Activated naive CD4-positive, alpha-beta T cell treated with Interleukin-2 at 50 U/mL for 16 hours (primary cell): ENCODE measurements around the gene FAF1.
A peak's percentile ranks its signal among the peaks of the same experiment; 100 is the strongest.

Experiments used
- DNase-seq: peaks from one replicate; pipeline ENCODE4 v3.0.0-alpha.2; 2020

Gene FAF1

DNA sequence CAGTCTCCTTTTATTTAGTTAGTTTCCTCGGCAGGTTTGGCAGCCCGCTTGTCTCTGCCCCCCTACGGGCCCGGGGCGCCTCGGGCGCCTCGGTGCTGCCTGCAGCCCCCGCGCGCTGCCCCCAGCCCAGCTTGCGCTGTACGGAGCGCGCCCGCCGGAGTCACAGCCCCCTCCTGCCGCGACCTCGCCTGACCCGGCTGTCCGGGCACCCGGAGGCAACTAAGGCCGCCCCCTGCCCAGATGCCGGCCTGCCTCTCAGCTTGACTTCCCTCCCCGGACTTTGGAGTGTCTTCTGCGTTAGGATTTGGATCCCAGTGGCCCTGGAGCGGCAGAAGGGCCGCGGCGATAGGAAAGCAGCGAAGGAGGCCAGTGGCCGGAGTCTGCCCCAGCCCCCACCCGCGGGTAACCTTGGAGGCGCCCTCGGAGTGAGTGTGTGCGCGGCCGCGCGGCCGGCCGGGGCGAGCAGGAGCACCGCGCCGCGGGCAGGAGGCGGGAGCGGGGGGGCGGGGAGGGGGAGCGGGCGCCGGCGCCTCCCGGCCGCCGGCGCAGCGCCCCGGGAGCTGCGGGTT lies 17.6 kb upstream of the FAF1 start:
- DNase-seq, result peak; percentile 19

DNA sequence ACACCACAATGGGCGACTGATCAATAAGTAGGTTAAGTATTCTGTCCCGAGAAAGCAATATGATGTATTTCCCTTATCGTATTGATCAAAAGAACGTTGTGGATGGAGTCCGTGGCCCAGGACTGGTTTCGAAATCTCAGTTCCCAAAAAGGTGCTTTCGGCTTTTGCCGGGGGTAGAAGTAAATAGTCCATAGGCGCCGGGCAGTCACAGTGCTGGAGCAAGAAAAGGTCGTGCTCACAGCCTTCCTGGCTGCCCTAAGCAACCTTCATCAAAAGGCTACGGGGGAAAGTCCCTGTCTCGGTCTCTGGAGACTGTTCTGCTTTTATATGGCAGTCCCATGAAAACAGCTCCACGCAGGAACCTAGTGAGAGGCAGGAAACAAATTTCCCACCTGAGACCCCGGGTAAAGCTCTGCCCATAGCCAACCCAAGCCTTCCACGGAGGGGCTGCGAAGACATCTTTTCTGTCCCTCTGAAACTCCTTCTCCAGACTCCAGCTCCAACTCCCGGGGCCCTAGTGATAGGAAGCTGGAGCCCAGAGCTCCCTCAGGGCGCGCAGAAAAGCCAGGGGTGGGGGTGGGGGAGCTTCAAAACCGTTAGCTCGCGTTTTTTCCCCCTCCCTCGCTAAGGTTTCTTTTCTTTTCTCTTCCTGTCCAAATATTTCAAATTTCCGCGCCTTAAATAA lies 17.0 kb upstream of the FAF1 start:
- DNase-seq, result peak; percentile 23

DNA sequence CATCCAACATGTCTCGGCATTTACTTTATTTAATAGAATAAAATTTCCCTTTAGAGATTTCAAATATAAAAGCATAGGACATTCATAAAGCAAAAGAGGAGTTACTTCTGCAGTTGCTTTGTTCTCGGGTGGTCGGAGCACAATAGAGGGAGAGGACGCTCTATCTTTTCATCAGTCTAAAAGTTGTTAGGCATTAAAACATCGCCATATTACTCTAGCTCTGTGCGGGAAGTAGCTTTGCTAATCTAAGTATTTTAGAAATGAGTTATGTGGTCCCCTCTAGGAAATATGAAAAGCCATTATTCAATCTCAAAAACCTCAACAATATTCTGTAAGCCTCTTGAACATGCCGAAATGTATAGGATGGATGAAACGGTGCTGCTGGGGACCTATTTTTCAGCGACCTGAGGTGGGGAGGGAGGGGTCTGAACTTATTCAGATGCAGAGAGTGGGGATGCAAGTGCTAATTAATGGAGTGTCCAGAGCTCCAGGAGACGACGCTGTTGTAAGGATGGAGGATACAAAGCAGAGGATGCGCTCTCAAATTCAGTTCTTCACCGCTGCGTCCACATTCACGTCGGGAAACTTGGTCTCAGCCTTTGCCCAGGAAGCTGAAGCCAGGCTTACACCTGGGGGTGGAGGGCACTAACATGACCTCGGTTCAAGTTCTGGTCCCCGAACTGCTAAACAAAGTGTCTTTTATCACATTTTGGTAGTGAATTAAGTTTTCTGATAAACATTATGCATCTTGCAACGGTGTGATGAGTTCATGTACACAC lies 16.2 kb upstream of the FAF1 start:
- DNase-seq, result peak; percentile 7

DNA sequence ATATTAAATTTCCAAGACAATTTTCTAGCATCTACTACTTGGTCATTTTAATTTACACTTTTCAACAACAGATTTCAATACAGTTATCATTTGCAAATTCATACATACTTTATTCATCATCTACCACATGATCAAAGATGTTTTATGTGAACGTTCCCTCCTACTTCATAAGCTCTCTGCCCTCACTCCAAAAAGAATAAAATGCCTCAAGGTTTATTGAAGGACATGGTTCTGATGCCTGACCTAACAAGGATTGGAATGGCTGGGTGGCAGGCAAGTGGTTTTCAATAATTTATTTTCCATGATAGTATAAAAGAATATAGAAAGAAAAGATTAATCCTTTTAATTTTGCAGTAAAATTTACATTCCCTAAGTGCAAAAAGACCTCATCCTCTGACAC lies 15.4 kb upstream of the FAF1 start:
- DNase-seq, result no peak

DNA sequence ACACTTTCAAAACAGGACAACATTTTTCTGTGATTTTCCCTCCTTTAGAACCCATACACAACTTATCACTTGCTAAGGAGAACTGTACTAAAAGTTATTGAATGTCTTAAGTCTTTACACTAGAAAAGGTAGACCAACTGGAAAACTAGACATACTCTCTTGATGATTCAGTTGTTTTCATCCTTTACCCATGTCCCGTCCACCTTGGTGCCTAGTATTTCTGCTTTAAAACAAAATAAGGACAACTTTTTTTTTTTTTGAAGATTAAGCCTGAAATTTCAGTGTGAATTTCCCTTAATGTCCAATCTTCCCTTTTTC lies 14.5 kb upstream of the FAF1 start:
- no peak for DNase-seq

DNA sequence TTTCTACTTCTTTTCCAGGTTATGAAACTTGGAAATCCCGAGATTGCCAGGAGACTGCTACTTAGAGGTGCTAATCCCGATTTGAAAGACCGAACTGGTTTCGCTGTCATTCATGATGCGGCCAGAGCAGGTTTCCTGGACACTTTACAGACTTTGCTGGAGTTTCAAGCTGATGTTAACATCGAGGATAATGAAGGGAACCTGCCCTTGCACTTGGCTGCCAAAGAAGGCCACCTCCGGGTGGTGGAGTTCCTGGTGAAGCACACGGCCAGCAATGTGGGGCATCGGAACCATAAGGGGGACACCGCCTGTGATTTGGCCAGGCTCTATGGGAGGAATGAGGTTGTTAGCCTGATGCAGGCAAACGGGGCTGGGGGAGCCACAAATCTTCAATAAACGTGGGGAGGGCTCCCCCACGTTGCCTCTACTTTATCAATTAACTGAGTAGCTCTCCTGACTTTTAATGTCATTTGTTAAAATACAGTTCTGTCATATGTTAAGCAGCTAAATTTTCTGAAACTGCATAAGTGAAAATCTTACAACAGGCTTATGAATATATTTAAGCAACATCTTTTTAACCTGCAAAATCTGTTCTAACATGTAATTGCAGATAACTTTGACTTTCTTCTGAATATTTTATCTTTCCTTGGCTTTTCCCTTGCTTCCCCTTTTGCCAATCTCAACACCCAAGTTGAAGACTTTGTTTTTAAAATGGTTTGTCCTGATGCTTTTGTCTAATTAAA lies 14.0 kb upstream of the FAF1 start:
- no peak for DNase-seq

DNA sequence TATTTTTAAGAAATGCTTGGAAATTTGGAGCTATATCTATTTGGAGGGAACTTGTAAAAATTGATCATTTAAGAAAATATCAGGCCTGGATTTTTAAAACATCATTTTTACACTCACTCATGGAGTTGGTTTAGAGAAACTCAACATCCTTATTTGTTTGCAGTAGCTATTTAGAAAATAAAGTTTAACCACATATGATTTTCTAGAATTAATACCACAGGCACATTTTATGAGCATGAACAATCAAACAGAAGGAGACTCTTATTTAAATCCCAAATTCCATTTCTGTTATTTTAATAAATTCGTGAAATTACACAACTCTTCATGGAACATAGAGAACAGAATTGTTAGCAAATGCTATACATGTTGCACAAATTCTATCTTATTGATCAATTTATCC lies 13.2 kb upstream of the FAF1 start:
- DNase-seq, result no peak

DNA sequence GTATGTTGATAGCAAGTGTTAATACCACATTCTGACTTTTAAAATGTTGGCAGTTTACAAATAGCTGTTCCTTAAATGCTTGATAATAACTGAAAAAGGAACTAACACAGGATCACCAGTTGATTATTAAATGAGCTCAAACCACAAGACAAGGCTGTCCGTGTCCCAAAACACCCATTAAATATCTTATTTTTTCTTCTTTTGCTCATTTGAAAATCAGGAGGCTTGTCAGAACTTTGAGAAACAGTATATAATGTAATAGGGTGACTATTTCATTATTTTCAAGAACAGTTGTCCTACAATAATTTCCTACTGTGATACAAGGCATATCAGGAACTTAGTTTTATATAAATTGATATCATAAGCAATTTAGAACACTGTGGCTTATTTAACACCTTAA lies 12.7 kb upstream of the FAF1 start:
- DNase-seq, result no peak

DNA sequence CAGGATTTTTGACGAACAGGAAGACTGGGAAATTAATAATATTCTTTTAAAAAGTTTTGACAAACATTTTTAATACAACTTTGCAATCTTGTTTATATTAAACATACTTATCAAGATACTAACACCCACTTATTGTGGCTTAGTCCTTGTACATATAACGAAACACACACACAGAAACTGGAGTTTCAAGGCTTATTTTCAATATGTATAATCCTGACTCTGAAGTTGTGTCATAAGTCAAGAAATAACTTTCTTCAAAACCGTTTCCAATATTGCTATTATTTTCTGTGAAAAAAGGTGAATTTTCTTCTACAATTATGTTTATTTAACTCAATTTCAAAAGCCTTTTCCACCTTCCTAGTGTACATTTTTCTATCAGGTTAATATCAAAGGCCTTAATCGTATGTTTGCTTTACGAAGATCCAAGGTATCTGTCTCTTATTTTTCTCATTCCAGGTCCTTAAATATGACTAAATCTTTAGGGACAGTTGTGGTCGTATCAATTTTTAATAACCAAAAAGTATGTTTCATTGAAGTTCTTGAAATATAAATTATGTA lies 11.8 kb upstream of the FAF1 start:
- no peak for DNase-seq

DNA sequence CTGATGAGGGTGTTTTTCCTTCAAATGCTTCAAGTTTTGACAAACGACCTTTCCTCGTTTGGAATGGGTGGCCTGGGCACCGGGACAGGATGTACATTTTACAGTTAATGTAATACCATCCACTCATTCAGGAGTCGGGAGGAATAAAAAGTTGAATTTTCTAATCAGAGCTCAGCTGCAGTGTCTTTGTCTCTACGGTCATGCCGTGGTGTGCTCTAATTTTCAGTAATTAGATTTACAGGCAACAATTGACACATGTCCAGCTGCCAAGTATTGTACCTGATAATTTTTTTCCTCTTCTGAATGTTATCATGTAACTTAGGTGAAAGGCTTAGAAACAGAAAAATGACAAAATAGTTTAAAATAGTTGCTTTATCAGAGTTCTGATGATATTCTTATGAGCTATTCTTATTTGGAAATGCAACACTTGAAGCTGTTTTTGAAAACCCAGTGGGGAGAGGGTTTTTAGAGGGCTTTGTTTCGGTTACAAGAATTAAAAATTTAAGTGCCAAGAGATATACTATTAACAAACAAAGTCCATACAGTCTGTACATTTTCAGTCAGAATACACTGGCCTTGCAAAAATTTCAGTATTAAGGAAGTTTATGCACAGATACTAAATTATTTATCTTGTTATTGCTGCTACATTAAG lies 11.0 kb upstream of the FAF1 start:
- no peak for DNase-seq

DNA sequence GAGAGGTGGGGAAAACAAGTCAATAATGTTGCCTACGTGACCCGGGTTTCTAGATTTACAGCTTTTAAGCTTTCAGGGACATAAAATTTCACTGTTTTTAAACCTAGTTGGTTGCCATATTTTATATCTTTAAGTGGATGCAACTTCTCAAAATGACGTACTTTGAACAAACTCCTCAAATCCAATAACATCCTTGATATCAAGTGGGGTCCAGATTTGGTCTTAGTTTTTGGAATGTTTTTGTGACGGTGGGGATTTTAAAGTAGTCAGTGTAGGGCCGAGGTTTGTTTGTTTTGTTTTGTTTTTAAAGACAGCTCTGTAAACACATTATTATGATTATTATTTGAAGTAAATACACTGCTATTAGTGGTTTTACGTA lies 10.4 kb upstream of the FAF1 start:
- DNase-seq, result no peak

DNA sequence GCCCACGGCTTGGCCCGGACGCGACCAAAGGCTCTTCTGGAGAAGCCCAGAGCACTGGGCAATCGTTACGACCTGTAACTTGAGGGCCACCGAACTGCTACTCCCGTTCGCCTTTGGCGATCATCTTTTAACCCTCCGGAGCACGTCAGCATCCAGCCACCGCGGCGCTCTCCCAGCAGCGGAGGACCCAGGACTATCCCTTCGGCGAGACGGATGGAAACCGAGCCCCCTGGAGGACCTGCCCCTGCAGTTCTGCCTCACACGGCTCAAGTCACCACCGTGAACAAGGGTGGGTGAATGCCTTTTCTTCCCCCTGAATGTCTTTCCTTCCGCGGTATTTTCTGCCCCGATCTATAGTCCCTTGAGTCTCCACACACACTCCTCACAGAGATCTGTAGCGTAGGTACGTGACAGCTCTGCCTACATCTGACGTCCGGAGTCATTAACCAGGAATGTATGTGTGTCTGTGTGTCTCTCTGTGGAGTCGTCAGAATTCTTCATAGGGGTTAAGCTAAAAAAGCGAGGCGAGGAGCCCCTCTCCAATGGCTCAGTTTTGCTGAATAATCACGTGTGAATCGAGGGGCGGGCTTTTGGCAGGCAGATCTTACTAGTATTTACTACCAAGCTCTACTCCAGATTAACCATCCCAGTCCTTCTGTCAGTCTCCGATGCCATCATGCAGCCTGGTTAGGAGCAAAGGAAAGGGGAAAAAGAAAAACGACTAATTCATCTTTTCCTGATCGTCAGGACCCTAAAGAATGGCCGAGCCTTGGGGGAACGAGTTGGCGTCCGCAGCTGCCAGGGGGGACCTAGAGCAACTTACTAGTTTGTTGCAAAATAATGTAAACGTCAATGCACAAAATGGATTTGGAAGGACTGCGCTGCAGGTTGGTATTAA lies 9.8 kb upstream of the FAF1 start, which contains the start of gene CDKN2C:
TSS of gene CDKN2C (plus strand) at position 635 of the 898 bp plus-strand sequence. CDS start at position 759, 124 bp downstream.
- DNase-seq, result peak; percentile 61

DNA sequence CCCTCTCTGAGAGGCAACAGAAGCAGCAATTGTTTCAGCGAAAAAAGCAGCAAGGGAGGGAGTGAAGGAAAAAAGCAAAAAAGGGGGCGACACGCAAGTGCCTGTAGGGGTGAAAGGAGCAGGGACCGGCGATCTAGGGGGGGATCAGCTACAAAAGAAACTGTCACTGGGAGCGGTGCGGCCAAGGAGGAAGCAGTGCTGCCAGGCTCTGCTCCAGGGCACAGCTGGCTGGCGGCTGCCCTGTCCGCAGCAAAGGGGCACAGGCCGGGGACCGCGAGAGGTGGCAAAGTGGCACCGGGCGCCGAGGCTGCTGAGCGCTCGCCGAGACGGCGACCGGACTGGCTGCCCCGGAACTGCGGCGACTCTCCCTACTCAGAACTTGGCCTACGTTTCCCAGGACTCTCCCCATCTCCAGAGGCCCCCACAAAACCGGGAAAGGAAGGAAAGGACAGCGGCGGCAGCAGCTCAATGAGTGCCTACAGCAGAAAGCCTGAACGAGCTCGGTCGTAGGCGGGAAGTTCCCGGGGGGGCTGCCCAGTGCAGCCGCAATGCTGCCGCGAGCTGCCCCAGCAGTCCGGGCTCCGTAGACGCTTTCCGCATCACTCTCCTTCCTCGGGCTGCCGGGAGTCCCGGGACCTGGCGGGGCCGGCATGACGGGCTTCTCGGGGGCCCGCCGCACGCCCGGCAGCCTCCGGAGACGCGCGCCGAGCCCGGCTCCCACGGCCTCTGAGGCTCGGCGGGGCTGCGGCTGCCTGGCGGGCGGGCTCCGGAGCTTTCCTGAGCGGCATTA lies 8.9 kb upstream of the FAF1 start:
- peak; percentile 56 for DNase-seq

DNA sequence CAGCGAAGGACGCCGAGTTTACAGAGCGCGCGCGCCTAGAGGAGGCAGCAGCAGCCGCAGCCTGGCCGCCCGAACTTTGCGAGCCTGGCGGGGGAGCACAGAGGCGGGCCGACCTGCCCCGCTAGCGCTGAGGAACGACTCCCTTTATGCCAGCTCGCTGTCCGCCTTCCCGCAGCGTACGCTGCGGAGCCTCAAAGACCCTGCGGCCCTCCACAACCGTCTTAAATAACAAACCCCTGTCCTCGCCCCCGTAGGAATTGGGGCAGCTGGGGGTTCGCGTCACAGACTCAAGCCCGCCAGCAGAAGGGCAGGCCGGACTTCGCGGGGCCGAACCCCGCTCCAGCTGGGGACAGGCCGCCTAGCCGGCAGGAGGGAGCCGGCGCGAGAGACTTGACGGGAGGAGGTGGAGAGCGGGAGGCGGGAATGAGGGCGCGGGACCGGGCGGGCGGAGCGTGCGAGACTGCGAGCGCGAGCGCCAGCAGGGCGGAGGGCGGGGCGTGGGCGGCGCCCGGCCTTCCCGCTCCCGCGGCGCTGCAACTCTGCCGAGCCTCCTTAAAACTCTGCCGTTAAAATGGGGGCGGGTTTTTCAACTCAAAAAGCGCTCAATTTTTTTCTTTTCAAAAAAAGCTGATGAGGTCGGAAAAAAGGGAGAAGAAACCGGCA lies 8.2 kb upstream of the FAF1 start:
- DNase-seq, result peak; percentile 82

DNA sequence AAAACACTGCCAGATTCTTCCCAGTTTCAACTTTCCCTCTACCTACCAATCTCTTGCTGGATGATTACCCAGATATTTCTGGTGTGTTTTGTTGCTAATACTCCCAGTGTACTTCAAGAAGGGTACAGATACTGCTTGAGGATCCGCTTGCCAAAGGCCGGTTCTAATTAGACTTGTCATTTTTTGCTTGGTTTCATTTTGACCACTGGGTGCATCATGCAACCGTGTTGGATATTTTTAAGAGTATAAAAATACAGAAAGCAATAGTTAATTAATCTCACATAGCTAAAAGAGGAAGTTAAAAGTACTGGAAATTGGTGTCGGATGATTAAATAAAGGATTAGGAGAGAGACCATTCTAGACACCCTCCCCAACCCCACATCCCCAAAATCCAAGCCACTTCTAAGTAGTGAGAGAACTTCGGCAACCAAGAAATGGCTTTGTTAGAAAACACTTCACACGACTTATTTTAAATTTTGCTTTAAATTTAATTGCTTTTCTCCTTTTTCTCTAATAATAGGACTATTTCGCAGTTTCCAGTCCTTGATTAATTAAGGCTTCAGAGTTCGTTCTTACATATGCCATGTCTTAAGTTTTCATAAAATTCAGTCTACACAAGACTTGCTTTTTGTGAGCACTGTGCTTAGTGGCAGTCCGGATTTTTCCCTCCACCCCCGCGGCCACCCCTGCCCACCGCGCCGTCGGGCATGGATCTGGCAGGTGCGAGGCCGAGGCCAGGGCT lies 7.5 kb upstream of the FAF1 start:
- no peak for DNase-seq

DNA sequence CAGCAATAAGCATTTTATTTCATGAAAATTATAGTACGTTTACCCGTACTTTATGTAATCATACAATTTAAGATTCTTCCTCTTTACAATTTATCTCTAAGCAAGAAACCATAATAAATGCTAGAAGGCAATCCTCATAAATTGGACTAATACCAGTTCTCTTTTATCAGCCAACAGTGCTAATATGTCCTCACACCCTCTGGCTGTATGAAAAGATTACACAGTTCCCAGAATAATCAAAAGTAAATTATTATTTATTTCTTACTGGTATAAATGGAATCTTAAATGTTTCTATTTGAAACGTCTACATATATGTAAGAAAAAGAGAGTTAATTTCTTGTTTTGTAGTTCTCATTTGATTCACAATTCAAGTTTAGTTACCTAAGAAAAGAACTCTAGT lies 6.9 kb upstream of the FAF1 start:
- DNase-seq, result no peak

DNA sequence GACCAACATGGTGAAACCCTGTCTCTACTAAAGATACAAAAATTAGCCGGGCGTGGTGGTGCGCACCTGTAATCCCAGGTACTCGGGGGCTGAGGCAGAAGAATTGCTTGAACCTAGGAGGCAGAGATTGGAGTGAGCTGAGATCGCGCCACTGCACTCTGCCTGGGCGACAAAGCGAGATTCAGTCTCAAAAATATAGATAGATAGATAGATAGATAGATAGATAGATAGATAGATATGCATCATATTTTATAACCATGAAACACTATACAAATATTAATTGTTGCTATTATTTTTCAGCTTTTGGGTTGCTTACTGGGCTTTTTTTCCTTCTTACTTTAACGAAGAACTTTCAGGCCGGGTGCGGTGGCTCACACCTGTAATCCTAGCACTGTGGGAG lies 4.8 kb upstream of the FAF1 start:
- no peak for DNase-seq

DNA sequence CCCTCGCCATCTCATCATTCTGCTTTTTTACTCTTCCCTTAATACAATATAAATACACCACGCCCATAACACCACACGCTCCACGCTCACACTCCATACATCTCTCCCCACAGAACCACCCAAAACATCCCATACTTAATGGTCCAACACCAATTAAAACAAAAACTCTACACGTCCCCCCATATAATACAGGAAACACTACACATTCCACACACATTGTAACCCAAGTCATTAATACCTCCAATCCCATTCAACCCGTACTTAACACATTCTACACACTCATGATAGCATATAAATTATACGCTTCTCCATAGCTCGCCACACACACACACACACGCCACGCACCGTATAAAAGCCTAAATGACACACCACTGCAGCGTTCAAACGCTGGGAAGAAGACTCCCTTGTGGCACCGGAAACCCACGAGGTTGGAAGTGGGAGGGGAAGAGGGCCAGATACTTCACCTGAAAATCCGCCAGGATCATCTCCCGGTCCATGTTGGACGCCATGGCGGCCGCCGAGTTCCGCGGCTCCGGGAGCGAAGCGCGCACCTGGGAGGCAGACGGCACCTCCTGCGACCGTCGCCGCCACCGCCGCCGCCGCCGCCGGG lies 659 bp downstream of the FAF1 start:
- no peak for DNase-seq

DNA sequence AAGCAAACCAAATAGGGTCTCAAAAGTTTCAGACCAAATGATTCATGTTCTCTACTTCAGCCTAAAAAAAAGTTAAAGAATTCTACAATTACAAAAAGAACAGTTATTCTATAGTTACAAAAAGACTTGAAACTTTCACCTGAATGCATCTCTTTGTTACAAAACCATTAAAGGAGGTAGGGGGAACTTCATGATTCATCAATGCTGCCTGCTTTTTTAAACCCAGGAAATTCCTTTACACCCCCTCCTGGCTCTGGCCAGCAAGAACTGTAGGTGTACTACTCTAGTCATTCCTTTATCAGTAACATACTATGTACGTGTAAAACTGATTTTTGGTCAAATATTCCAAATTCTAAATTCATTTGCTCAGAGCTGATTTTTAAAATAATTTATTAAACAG lies 5.0 kb downstream of the FAF1 start:
- DNase-seq, result no peak
